Activated CD4-positive, alpha-beta T cell treated with anti-CD3 and anti-CD28 coated beads for 48 hours (primary cell): Measurements from ENCODE around the gene LRRC10B.
"Not testable (repeated sequence)": the region's sequence is repeated elsewhere in the genome, so short reads cannot be mapped to it uniquely, and the experiment has no call there.

ENCODE experiments used
- DNase-seq: peaks from one replicate; pipeline ENCODE4 v3.0.0-alpha.2; 2020

Gene LRRC10B

GRCh38 chr11:61507962-61508861 lies at the start of gene LRRC10B:
TSS of gene LRRC10B (plus strand) at chr11:61508749. CDS start at chr11:61508999, 250 bp downstream.
- peak; percentile 67 for DNase-seq

GRCh38 chr11:61460474-61460881 lies 48.1 kb upstream of the LRRC10B start:
- DNase-seq: no peak

GRCh38 chr11:61460986-61461385 lies 47.6 kb upstream of the LRRC10B start:
- no peak for DNase-seq

GRCh38 chr11:61467602-61468001 lies 40.9 kb upstream of the LRRC10B start:
- not testable (repeated sequence) for DNase-seq

DNA sequence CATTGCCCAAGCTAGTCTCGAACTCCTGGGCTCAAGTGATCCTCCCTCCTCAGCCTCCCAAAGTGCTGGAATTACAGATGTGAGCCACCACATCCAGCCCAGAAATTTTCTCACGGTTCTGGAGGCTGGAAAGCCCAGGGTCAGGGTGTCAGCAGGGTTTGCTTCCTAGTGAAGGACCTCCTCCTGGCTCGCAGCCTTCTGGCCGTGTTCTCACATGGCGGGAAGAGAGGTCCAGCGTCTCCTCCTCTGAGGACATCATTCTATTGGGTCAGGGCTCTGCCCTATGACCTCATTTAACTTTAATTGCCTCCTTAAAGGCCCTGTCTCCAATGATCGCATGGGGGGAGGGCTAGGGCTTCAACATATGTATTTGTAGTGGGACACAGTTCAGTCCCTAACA lies 40.5 kb upstream of the LRRC10B start:
- DNase-seq: no peak

- no peak for DNase-seq
Measured at GRCh38 chr11:61472282-61472681, 36.3 kb upstream of the LRRC10B start.

GRCh38 chr11:61472868-61473267 lies 35.7 kb upstream of the LRRC10B start:
- no peak for DNase-seq

DNA sequence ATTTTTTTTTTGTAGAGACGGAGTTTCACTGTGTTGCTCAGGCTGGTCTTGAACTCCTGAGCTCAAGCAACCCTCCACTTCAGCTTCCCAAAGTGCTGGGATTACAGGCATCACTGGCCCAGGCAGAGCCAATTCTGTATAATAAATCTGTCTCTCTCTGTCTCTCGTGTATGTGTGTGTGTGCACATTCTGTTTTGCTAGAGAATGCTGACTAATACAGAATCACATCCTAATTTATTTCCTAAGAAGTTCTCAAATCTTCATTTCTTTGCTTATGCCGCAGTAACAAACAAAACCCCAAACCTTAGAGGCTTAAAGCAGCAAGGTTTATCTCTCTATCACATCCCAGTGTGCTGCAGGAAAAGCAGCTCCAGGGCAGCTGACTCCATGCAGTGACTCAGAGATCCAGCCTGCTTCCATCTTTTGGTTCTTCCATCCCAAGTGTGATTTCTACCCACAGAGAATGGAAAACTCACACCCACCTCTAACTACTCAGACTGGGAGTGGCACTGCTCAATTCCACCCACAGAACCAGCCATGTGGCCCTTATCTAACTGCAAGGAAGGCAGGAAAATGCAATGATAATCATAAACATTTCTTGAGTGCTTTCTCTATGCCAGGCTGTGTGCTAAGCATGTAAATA lies 35.1 kb upstream of the LRRC10B start:
- DNase-seq: no peak

DNA sequence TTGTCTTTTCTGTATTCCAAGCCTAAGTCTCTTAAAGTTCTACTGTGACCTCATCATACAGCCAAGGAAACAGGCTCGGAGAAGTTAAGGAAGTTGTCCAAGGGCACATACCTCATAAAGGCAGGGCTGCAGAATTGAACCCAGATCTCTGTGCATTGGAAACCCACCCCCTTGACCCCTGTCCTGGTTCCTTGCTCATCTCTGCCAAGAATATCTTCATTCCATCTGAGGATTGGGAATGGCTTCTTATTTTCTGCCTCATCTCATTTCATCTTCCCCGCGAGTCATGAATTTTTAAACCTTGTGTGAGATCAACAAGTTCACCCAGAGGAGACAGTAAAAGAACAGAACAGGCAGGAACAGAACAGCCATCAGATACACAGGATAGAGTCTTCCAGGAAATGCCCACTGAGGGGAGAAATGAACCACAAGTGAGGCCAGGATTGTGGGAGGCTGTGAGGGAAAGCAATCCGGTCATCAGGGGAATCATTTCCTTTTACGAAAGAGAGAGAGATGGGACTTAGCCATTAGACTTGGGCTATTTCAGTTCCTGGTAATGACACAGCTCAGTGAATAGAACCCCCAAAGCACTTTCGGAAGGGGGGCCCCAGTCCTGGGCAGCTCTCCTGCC lies 34.4 kb upstream of the LRRC10B start:
- no peak for DNase-seq

GRCh38 chr11:61475433-61475832 lies 33.1 kb upstream of the LRRC10B start:
- no peak for DNase-seq

DNA sequence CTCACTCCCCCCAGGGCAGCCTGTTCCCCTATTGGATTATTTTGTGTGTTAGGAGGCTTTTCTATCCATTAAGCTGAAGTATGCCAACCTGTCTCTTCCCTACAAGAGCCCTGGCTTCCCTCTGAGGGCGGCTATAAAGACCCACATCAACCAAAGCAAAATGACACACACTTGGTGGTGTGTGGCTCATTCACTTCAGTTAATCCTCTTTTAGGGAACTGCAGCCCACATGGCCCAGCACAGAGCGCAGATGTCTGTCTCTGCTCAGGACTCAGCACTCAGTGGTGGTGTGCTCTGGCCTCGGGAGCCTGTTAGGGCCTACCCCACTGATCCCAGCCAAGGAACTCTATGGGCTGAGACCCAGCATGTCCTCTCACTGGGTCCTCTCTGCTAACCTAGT lies 32.2 kb upstream of the LRRC10B start:
- DNase-seq: no peak

- no peak for DNase-seq
Measured at GRCh38 chr11:61477126-61477525, 31.4 kb upstream of the LRRC10B start.

- peak; percentile 64 for DNase-seq
Measured at GRCh38 chr11:61477727-61478148, 30.8 kb upstream of the LRRC10B start.

DNA sequence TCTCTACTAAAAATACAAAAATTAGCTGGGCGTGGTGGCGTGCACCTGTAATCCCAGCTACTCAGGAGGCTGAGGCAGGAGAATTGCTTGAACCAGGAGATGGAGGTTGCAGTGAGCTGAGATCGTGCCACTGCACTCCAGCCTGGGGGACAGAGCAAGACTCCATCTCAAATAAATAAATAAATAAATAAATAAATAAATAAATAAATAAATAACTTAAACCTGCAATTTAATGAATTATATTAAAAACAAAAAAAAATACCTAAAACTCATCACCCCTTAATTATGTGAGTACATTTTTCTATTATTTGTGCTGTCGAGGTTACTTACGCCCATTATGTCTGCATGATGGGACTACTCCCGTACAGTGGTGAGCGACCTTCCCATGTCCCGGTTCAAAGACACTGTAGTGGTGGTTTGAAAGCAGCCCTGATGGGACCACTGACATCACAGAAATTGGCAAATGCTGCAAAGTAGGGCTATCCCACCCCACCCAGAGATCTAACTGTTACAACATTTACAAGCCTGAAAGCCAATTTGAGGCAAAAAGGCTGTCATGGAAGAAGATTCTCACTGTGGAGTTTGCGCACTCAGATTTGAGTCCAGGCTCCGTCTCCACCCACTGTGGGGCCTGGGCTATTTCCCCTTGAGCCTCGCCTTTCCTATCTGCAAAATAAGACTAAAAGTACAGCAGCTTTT lies 29.0 kb upstream of the LRRC10B start:
- DNase-seq: not testable (repeated sequence)

DNA sequence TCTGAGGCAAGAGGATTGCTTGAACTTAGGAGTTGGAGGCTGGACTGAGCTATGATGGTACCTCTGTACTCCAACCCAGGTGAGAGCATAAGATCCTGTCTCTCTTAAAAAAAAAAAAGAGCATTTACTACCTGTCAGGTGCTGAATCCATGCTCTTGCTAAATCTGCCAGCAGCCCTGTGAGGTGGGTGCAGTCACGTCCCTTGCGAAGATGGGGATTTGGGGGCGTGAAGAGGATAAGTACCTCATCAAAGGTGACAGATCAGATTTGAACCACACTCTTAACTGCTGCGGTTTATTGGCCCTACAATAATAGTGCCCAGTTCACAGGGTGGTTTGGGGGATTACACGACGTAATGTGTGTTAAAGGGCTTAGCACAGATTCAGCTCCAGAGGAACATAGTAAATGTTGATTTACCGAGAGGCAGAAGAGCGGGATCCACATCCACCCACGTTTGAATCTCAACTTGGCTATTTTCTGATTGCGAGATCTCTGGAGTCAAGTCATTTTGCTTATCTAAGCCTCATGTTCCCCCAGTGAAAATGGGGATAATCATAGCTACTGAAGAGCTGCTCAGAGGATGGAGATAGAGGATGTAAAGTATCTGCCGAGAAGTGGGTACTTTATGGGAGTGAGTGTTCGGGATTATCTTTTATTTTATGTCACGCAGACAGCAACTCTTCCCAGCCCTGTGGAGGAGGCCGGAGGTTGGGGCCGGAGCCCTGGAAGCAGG lies 28.1 kb upstream of the LRRC10B start:
- DNase-seq: no peak

GRCh38 chr11:61480994-61481335 lies 27.6 kb upstream of the LRRC10B start:
- no peak for DNase-seq

DNA sequence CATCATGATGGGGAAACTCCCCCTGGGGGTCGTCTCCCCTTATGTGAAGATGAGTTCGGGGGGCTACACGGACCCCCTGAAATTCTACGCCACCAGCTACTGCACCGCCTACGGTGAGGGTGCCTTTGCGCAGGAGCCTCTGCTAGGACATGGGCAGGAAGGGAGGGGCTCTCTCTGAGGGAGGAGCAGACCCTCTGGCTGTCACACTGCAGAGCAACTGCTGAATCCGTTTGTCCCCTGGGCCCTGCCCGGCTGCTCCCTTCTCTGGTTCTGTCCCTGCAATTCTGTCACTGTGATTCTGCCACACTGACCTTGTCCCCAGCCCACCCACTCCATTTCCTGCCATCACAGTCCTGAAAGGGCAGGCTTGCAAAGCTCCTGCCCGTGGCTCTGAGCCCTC lies 26.7 kb upstream of the LRRC10B start:
- DNase-seq: no peak

GRCh38 chr11:61482513-61482912 lies 26.0 kb upstream of the LRRC10B start:
- peak; percentile 58 for DNase-seq

DNA sequence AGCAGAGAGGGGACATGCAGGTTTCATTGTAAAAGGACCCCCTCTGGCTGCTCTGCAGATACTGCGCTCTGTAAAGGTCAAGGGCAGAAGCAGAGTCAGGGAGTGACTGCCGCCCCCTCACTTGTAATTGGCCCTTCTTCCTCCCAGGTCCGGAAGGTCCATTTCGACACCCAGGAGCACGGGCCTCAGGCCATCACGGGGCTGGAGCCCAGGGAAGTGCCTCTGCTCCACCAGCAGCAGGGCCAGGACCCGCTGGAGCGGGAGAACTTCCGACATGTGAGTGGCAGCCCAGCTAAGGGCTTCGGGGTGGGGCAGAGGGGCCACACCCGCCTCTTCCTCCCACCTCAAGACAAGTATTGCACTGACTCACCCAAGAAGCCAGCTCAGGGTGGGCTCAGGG lies 24.0 kb upstream of the LRRC10B start:
- no peak for DNase-seq

- DNase-seq: no peak
Measured at GRCh38 chr11:61485080-61485479, 23.5 kb upstream of the LRRC10B start.

- DNase-seq: no peak
Measured at GRCh38 chr11:61486011-61486620, 22.4 kb upstream of the LRRC10B start.

GRCh38 chr11:61486779-61487178 lies 21.8 kb upstream of the LRRC10B start:
- no peak for DNase-seq
